Endothelial cell (in vitro differentiated cells): ENCODE data around the gene GPR180. TPM values are rescaled to one million over a fixed set of nuclear protein-coding genes. Genes with fewer than 3 reads are reported as not detected.

Experiments used
- DNase-seq: peaks from one replicate; pipeline ENCODE4 v3.0.0; 2021; ENCODE audit warnings: low spot score
- H3K27ac Mint-ChIP-seq: one replicate; pipeline ENCODE4 v1.8.0; 2021; ENCODE audit warnings: mixed read lengths, inconsistent platforms; ENCODE audit not compliant: unreplicated experiment
- H3K27me3 Mint-ChIP-seq: one replicate; pipeline ENCODE4 v1.8.0; 2021; ENCODE audit warnings: mild to moderate bottlenecking, moderate library complexity, mixed read lengths, inconsistent platforms; ENCODE audit not compliant: unreplicated experiment
- H3K36me3 Mint-ChIP-seq: one replicate; pipeline ENCODE4 v1.8.0; 2021; ENCODE audit warnings: mild to moderate bottlenecking, low read depth, mixed read lengths, inconsistent platforms; ENCODE audit not compliant: unreplicated experiment
- H3K4me1 Mint-ChIP-seq: one replicate; pipeline ENCODE4 v1.8.0; 2021; ENCODE audit warnings: mild to moderate bottlenecking, mixed read lengths, inconsistent platforms; ENCODE audit not compliant: unreplicated experiment
- H3K4me3 Mint-ChIP-seq: one replicate; pipeline ENCODE4 v1.8.0; 2021; ENCODE audit warnings: mild to moderate bottlenecking, mixed read lengths, inconsistent platforms; ENCODE audit not compliant: unreplicated experiment
- H3K9me3 Mint-ChIP-seq: one replicate; pipeline ENCODE4 v1.8.0; 2021; ENCODE audit warnings: mixed read lengths, inconsistent platforms; ENCODE audit not compliant: unreplicated experiment
- total RNA-seq: library from RNA; stranded (reverse); fragmentation: NEBNext Ultra II Directional; extraction: Animal tissue kit (Norgen Biotek cat#: 25700); gene quantifications from one replicate; pipeline ENCODE4 v1.2.1, GENCODE V29; 2021; ENCODE audit not compliant: unreplicated experiment
- TF ChIP-seq, protein P1 (sequence below): fragments of 200-600 bp; sonication (generic); IDR thresholded peaks from one replicate; pipeline ENCODE4 v1.5.0; 2021; ENCODE audit warnings: antibody characterized with exemption; ENCODE audit not compliant: unreplicated experiment

The GPR180 gene
- total RNA-seq, 1 donor from 2014 or later: 3.6 TPM

DNA sequence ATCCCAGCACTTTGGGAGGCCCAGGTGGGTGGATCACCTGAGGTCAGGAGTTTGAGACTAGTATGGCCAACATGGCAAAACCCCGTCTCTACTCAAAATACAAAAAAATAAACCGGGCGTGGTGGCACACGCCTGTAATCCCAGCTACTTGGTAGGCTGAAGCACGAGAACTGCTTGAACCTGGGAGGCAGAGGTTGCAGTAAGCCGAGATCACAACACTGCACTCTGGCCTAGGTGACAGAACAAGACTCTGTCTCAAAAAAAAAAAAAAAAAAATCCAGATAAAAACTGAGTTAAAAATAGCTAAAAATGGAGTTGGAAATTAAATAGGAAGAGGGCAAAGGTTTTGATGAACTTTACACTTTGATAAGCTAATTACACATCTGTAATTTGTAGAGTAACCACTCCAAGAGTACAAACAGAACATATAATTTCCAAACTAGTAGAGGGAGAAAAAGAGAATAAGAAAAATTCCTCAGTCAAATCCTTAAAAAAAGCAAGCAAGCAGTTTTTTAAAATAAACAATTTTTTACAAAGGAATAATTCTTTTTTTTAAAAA, 16.0 kb upstream of the GPR180 start:
- no peak overlapping the region for H3K4me3 Mint-ChIP-seq
- H3K9me3 Mint-ChIP-seq: no peaks in the 10 kb centered on the region
- TF ChIP-seq, protein P1, sequence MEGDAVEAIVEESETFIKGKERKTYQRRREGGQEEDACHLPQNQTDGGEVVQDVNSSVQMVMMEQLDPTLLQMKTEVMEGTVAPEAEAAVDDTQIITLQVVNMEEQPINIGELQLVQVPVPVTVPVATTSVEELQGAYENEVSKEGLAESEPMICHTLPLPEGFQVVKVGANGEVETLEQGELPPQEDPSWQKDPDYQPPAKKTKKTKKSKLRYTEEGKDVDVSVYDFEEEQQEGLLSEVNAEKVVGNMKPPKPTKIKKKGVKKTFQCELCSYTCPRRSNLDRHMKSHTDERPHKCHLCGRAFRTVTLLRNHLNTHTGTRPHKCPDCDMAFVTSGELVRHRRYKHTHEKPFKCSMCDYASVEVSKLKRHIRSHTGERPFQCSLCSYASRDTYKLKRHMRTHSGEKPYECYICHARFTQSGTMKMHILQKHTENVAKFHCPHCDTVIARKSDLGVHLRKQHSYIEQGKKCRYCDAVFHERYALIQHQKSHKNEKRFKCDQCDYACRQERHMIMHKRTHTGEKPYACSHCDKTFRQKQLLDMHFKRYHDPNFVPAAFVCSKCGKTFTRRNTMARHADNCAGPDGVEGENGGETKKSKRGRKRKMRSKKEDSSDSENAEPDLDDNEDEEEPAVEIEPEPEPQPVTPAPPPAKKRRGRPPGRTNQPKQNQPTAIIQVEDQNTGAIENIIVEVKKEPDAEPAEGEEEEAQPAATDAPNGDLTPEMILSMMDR: no peak
- no peaks in the 10 kb centered on the region for H3K4me1 Mint-ChIP-seq
- no peaks in the 10 kb centered on the region for H3K27me3 Mint-ChIP-seq
- H3K36me3 Mint-ChIP-seq: peaks cover 28% of the 10 kb centered on the region
- no peak for DNase-seq
- no peak overlapping the region for H3K27ac Mint-ChIP-seq

DNA sequence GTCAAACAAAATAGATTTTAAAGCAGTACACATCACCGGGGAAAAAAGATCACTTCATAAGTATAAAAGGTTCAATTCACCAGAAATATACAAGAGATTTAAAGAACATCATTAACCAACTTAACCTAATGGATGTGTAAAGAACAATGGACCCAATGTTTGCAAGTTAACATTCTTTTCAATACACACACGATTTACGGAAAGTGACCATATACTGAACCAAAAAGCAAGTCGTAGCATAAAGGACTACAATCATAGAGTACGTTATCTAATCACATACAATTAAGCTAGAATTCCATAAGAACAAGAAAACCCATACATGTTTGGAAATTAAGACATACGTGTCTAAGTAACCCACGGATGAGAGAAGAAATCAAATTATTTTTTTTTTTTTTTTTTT, 15.3 kb upstream of the GPR180 start:
- Mint-ChIP-seq H3K27me3 (no peaks in the 10 kb centered on the region), H3K4me1 (no peaks in the 10 kb centered on the region), H3K4me3 (no peak overlapping the region), H3K36me3 (peaks cover 28% of the 10 kb centered on the region), H3K27ac (no peak overlapping the region), H3K9me3 (no peaks in the 10 kb centered on the region)
- no peak for DNase-seq
- TF ChIP-seq, protein P1: no peak

DNA sequence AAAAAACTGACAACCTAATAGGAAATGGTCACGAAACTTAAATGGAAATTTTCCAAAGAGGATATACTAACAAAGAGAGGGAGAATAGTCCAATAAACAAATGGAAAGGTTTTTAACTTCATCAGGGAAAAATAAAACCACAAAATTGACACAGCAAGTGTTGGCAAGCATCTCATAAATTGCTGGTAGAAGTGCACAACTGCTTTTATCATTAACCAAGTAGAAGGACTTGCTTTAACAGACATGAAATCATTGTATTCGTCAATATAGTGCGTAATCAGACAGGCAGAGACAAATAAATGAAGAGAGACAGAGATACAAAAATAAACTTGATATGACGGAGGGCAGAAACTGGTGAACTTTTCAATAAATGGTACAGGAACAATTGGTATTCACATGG, 13.1 kb upstream of the GPR180 start:
- no peaks in the 10 kb centered on the region for H3K9me3 Mint-ChIP-seq
- DNase-seq: no peak
- TF ChIP-seq, protein P1: no peak
- no peak overlapping the region for H3K27ac Mint-ChIP-seq
- H3K4me3 Mint-ChIP-seq: no peak overlapping the region
- H3K36me3 Mint-ChIP-seq: peaks cover 17% of the 10 kb centered on the region
- no peaks in the 10 kb centered on the region for H3K4me1 Mint-ChIP-seq
- no peaks in the 10 kb centered on the region for H3K27me3 Mint-ChIP-seq

DNA sequence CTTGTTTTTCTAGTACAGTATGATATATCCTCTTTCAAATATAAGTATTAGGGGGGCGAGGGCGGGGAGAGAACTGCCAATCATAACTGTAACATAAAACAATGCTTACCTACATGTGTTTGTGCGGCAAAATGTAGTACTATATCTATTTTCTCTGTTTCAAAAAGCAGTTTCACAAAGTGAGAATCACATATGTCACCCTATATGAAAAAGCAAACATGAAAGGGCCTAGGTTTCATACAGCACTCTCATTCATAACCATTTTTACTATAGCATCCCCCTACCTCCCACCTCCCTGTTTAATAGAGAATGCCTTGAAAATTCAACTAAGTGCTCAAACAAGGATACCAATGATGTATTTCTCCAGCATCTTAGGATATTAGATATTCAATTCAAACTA, 10.9 kb upstream of the GPR180 start:
- peaks cover 8% of the 10 kb centered on the region for H3K36me3 Mint-ChIP-seq
- H3K9me3 Mint-ChIP-seq: no peaks in the 10 kb centered on the region
- TF ChIP-seq, protein P1: no peak
- no peak overlapping the region for H3K4me3 Mint-ChIP-seq
- H3K27me3 Mint-ChIP-seq: peaks cover 2% of the 10 kb centered on the region
- peaks cover 14% of the 10 kb centered on the region for H3K4me1 Mint-ChIP-seq
- DNase-seq: no peak
- no peak overlapping the region for H3K27ac Mint-ChIP-seq

DNA sequence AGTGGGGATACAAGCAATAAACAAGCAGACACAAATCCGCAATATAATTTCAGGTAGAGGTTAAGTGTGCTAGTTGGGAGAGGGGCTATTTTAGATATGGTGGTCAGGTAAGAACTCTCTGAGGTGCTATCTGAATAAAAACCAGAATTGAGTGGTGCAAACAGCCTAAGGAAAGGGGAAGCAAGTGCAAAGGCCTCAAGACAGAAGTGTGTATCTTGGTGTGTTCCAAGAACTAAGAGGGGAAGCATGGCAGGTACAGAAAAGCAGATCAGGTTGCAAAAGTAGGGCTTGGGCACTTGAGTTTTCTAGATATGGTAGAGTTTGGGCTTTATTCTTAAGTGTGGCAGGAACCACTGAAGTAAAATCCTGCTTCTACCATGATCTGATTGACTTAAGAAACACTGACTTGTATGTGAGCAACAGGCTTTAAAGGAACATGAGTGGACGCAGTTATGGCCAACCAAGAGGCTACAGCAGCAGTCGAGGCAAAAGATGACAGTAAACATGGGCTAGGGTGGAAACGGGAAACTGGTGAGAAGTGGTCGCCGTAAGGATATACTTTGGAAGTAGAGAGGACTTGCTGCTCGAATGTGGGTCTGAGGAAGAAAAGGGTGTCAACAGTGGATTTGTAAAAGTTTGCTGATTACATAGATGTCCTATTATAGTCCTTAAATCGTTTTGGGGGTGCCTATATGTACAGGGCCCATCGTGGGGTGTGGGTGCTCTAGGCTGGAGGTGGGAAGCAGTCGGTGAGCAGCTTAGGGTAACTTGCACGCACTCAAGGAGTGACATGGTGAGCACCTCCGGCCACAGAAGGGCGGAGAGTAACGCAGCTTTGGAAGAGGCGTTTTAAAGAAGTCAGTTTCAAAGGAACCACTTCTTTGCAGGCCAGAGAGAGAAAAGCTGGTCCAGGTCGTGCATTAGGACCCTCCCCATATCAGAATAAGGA, 6.4 kb upstream of the GPR180 start:
- DNase-seq: no peak
- peaks cover 14% of the 10 kb centered on the region for H3K4me1 Mint-ChIP-seq
- no peaks in the 10 kb centered on the region for H3K9me3 Mint-ChIP-seq
- H3K27me3 Mint-ChIP-seq: peaks cover 7% of the 10 kb centered on the region
- TF ChIP-seq, protein P1: no peak
- H3K4me3 Mint-ChIP-seq: peak overlapping the region; percentile 98
- H3K36me3 Mint-ChIP-seq: peaks cover 4% of the 10 kb centered on the region
- H3K27ac Mint-ChIP-seq: peak overlapping the region; percentile 83
